Frontal cortex (tissue), 4 donors: ENCODE results near the gene NLRP6. TPM values are rescaled to one million over a fixed set of nuclear protein-coding genes. Genes with fewer than 3 reads are reported as not detected.
"Not testable (repeated sequence)": the region's sequence is repeated elsewhere in the genome, so short reads cannot be mapped to it uniquely, and the experiment has no call there.

Experiments used
- DNase-seq, 2 donors: peaks; one replicate each; pipeline ENCODE4 v3.0.0; 2012; ENCODE audit warnings: low spot score in 2 of 2
- FAIRE-seq: peaks from 2 replicates; lab custom pipeline; 2012; peaks lifted over from hg19 to GRCh38; lab: Jason Lieb, UNC
- total RNA-seq: library from RNA; depleted of rRNA; stranded (reverse); fragments of >200 nt; gene quantifications from one replicate; pipeline ENCODE4 v1.2.3, GENCODE V29; 2014
- donor health status: control.
- donor health status: control.
- donor health status: control.

Gene NLRP6
- total RNA-seq, 1 donor from 2014 or later = not detected

DNA sequence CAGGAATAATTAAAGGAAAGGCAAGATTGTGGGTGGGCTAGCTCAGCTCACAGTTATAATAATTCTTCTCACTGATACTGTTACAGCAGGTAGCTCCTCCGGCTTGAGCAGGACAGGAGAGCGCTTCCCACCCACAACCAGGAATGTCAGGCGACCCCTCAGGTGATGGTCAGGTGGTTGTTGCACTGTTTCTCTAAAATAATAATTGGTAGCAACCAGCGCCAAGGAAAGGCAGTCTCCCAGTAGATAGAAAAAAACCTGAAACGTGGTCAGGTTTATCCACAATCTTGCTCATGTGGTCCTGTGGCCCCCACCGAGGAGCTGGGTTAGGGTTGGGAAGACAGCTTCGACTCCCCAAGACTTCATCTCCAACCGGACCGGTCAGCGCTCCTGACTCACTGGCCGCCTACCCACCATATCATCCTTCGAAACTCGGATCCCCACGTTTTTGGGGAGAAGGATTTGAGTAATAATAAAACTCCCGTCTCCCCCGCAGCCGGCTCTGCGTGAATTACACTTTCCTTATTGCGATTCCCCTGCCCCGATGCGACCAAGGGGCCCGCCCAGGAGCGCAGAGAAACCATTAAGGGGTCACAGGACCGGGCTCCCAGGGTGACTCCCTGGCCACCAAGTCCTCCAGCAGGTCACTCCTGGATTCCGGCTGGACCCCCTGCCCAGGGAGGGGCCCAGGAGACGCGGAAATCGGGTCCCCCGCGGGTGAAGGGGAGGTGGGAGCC, 39.6 kb downstream of the NLRP6 start:
- FAIRE-seq, DNase-seq: not testable (repeated sequence)

DNA sequence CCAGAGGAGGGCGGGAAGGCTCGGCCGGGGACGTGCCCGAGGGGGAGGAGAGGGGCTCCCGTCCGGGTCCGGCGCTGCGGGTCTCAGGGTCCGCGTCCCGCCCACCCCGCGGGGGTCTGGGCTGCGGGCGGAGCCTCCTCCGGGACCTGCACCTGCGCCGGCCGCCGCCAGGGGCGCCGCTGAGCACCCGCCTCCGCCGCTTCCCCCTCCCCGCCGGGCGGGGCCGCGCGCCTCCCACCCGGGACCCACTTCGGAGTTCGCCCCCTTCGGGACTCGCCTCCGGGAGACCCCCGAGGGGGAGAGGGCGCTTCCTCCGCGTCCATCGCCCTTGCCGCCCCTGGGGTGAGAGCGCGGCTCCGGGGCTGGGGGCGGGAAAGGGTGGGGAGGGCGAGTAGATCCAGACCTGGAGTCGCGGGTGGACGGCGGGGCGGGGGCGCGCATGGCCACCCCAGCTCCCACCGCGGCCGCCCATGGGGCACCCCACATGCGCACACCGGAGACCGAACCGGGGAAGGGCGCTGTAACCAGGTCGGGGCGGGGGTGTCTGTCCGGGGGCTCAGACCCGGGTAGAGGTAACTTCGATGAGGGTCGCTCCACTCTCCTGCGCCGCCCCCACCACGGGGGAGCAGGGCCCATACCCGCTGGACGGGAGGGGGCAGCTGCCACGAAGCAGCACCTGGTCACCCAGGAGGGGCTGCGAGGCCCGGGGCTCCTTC, 40.4 kb downstream of the NLRP6 start:
- not testable (repeated sequence) for DNase-seq

DNA sequence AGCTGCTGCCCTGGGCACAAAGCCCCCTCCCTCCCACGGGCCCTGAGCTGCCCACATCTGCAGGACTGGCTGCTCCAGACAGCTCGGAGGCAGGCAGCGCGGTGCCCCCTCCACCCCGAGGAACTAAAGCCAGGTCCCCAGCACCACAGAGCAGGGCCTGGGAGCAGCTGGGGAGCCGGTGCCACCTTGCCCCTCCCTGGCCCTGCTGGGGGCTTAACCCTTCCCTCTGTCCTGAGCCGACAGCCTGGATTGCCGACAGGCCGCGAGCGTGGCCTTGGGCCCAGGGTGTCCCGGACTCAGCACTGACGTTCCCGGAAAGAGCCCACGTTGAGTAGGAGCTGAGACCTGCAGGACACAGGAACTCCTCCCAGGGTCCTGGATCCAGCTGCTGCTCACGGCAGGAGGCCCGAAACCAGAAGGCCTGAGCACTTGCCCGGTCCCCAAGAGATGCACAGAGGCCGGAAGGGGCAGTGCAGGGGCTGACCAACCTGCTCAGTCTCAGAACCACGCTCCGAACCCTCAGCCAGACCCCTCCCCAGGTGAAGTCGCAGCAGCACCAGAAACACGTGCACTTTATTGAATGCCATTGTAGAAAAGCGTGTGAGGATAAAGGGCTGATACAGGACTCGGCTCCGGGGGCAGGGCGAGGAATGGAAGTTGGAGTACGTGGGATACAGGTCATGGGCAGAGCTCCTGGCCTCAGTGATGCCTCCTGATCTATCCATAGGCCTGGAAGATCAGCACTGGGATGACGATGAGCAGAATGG, 41.1 kb downstream of the NLRP6 start:
- DNase-seq, FAIRE-seq: not testable (repeated sequence)

More for the DNA sequence above, 40.4 kb downstream of the NLRP6 start:
- not testable (repeated sequence) for FAIRE-seq

DNA sequence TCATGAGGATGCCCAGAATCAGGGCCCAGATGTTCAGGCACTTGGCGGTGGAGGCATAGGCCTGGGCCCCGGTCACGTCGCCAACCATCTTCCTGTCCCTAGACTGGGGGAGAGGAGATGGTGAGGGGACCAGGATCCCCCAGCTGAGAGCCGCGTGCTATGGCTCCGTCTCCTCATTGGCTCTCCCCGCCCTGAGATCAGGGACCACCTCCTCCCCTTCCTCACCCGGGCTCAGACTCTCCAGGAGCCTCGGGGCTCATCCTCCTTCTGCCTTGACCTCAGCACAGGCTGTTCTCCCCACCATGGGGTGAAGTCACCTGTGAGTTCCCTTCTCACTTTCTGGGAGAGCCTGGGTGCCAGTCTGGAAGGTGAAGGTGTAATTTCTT, 41.7 kb downstream of the NLRP6 start:
- not testable (repeated sequence) for DNase-seq, FAIRE-seq

DNA sequence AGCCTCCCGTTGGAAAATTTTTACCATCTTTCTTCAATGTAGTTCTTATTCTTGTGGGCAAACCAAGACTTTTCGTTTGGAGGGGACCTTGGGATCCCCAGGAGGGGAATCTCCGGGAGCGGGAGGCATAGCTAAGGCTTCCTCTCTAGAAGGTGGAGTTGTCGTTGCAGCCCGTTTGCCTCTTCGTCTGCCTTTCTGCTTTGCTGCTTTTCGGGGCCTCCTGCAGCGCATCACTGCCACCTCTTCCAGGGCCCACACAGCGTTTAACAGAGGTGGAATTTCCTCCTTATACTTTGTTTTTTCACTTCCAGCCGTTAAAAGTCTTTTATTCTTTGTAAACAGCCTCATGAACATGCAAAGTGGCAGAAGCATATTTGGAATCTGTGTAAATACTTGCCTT, 45.9 kb downstream of the NLRP6 start:
- FAIRE-seq = no peak
- no peak for DNase-seq

DNA sequence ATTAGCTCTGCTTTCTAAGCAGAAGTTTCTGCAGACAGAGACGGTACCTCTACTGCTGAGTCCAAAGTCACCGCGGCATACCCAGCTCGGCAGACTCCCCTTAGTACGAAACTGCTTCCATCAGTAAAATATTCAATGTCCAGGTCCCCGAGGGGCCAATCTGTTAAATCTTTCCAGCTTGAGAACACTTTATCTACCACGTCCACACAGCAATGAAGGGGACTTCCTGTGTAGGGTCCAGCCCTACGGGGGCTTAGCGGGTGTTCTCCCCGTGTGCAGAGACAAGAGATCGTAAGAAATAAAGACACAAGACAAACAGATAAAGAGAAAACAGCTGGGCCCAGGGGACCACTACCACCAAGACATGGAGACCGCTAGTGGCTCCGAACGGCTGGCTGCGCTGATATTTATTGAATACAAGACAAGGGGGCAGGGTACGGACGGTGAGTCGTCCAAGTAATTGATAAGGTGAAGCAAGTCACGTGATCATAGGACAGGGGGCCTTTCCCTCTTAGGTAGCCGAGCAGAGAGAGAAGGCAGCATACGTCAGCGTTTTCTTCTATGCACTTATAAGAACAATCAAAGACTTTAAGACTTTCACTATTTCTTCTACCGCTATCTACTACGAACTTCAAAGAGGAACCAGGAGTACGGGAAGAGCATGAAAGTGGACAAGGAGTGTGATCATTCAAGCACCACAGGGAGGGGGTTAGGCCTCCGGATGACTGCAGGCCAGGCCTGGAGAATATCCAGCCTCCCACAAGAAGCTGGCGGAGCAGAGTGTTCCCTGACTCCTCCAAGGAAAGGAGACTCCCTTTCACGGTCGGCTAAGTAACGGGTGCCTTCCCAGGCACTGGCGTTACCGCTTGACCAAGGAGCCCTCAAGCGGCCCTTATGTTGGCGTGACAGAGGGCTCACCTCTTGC, 46.6 kb downstream of the NLRP6 start:
- FAIRE-seq, DNase-seq: not testable (repeated sequence)

DNA sequence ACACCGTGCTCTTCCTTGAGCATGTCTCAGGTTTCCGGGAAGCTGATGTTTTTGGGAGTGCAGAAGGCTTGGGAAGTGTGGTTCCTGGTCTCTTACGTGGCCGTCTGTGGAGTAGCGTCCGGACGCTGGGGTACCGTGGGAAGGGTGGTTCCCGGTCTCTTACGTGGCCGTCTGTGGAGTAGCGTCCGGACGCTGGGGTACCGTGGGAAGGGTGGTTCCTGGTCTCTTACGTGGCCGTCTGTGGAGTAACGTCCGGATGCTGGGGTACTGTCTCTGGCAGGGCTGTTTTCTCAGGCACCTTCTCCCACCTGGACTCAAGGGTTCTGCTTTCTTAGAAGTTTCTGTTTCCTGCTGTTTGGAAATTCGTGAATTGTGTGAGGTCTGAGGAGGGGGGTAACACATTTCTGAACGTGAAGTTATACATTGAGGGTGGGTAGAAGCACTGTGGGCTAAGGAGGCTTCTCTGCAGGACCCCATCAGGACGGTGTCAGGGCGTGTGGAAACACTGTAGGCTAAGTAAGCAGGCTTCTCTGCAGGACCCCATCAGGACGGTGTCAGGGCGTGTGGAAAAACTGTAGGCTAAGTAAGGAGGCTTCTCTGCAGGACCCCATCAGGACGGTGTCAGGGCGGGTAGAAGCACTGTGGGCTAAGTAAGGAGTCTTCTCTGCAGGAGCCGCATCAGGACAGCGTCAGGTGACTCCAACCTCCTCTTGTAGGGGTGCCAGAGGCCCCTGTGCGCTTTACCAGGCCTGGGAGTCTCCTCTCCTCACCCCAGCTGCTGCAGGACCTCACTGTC, 47.8 kb downstream of the NLRP6 start:
- DNase-seq (no peak), FAIRE-seq (no peak)

DNA sequence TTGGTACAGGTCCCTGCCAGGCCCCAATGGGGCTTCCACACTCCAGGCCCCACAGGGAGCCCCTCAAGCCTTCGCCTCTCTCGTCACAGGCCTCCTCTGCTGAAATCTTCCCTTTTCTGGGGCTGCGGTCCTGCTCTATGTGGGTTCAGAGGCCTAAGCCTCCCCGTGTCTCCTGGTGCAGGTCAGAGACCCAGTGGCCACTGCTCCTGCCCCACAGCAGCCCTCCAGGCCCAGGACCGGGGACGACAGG, 48.3 kb downstream of the NLRP6 start:
- DNase-seq = no peak
- FAIRE-seq = no peak

DNA sequence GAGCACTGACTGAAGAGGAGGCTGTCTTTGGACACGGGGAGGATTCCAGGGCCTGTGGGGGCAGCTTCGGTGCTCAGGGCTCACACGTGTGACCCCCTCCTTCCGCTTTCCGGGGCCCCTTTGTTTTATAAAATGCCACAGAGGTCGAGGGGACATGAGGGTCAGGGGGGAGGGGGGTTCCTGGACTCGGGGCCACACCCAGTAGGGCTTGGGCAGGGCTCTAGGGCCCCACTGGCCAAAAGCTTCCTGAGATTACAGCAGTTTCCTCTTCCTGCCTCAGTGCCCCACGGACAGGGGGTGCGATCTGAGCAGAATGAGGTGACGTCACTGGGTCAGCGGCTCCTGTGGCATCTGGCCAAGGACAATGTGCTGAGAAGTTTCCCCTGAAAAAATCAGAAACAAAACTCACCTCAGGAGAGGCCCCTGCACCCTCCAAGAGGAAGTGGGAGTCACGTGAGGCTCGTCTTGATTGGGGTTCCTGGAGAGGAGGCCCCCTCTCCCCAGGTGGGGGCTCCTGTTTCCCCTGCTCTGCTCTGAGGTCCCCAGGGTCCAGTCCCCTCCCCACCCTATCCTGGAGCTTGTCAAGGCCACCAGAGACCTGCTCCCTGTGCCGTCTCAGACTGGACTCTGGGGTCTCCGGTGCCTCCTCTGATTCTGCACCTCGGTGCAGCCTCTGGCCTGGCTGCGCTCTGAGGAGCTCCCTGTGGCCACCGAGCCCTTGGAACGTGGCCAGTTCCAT, 48.8 kb downstream of the NLRP6 start:
- peak in 1 of 2 donors; percentile 64 for DNase-seq
- FAIRE-seq = no peak

DNA sequence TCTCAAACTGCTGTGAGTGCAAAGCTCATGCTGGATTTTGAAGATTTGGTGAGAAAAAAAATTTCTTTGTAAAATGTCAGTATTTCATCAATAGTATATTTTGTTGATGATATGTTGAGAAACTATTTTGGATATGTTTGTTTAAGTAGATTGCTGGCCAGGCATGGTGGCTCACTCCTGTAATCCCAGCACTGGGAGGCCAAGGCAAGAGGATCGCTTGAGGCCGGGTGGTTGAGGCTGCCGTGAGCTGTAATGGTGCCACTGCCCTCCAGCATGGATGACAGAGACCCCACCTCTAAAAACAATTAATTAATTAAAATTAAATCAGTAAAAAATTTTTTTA, 49.3 kb downstream of the NLRP6 start:
- FAIRE-seq (no peak), DNase-seq (no peak)

DNA sequence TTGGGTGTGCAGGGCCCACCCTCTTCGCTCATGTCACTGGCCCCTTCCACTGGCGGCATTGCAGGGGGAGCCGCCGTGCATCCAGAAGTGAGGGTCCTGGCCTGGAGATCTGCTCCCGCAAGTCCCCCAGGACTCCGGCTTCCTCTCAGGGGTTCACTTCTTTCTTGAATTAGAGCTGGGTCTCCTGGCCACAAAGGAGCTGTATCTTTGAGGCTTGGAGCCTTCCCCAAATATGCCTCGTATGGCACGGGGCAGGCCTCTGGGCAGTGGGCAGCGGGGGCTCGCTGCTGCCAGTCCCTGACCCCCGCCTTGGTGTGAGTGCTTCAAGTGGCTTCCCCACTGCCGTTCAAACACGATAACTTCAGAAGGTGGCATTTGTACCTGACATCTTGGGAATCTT, 49.8 kb downstream of the NLRP6 start:
- DNase-seq (no peak), FAIRE-seq (no peak)

DNA sequence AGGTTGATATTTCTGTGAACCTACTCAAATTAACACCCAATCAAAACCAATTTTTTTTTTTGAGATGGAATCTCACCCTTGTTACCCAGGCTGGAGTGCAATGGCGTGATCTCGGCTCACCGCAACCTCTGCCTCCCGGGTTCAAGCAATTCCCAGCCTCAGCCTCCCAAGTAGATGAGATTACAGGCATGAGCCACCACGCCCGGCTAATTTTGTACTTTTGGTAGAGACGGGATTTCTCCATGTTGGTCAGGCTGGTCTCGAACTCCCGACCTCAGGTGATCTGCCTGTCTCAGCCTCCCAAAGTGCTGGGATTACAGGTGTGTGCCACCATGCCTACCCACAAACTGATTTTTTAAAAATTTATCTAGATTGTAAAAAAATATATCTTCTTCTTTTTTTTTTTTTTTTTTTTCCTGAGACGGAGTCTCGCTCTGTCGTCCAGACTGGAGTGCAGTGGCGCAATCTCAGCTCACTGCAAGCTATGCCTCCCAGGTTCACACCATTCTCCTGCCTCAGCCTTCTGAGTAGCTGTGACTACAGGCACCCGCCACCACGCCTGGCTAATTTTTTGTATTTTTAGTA, 50.4 kb downstream of the NLRP6 start:
- not testable (repeated sequence) for FAIRE-seq, DNase-seq

DNA sequence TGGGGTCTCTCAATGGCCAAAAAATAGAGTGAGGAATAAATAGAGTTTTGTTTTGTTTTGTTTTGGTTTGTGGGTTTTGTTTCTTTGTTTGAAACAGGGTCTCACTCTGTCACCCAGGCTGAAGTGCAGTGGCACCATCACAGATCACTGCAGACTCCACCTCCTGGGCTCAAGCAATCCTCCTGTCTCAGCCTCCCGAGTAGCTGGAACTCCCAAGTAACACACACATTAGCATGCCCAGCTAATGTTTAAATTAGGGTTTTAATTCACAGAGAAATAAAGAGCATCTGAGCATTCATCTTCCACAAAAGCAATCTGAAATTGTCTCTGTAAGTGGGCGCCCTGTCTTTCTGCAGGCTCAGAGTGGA, 51.7 kb downstream of the NLRP6 start:
- DNase-seq (no peak), FAIRE-seq (no peak)

DNA sequence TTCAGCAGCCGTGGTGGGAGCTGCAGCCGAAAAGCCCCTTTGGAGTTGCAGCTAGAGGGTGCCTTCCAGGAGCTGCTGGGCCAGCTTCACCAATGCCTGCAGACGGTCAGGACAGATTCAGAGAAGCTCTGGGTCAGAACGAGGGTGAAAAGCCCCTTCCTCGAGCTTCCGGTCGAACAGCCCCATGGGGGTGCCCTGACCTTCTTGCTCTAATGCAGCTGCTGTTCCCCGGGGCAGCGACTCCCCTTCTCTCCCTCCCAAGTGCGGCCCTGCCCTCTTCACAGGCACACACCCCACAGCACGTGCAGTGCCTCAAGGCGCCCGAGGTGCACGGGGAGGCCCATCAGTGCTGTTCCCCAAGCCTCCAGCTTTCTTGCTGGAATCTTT, 52.1 kb downstream of the NLRP6 start:
- DNase-seq (no peak), FAIRE-seq (no peak)

DNA sequence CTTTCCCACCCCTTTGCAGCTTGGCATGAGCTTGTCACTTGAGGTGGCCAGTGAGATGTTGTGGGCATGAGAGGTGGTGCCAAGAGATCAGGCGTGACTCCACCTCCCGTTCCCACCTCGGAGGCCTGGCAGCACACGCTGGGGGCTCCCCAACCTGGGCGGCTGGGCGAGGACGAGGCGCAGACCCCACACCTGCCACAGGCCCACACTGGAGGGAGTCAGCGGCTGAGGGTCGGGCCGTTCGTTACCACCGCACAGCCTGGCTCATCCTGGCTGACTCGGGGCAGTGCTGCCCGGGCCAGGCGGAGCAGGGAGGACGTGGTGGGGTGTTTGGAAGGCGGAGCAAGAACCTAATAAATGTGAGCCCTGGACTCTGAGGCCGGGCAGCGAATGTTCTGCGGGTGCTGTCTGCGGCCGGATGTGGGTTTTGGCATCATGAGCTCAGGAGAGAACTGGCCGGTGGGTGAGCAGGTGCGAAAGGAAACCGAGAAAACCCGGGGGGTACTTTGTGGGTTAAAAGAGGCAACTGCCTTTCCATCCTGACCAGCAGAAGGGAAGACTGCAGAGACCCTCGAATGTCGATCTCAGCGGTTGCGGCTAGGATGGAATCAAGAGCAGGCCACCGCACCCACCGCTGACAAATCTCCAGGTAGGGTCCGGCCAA, 52.6 kb downstream of the NLRP6 start:
- FAIRE-seq = no peak
- no peak for DNase-seq

DNA sequence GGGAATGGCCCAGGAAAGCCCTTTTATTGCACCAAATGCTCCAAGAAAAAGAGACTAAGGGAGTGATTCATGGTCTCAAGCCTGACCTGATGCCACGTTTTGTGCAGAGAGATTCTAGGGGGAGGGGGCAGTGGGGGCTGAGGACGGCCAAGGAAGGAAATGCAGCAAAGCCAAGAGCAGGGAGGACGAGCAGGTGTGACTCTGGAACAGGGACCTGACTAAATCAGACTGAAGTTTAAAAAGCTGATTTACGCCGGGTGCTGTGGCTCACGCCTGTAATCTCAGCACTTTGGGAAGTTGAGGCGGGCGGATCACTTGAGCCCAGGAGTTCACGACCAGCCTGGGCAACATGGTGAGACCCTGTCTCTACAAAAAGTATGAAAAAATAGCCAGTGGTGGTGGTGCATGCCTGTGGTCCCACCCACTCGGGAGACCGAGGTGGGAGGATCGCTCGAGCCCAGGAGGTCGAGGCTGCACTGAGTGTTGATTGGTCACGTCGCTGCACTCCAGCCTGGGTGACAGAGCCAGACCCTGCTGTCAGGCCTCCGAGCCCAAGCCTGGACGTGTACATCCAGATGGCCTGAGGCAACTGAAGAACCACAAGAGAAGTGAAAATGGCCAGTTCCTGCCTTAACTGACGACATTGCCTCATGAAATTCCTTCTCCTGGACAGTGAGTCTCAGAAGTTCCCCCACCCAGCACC, 53.3 kb downstream of the NLRP6 start:
- DNase-seq (no peak), FAIRE-seq (no peak)
